Activated CD4-positive, alpha-beta T cell treated with anti-CD3 and anti-CD28 coated beads, Interleukin-2, Interleukin-4, amounts not matched to agents 100 ng/mL and 50 ng/mL, durations not matched to agents 16 hours and 8 hours (primary cell): ENCODE data around the gene SCAANT1.
A peak's percentile ranks its signal among the peaks of the same experiment; 100 is the strongest.

ENCODE experiments used
- DNase-seq: peaks from one replicate; pipeline ENCODE4 v3.0.0-alpha.2; 2020; ENCODE audit warnings: low spot score

Gene SCAANT1

GRCh38 chr3:63934041-63934866, 22.1 kb upstream of the SCAANT1 start:
- peak; percentile 28 for DNase-seq

- DNase-seq = no peak
Measured at GRCh38 chr3:63933459-63933858, 21.3 kb upstream of the SCAANT1 start.

GRCh38 chr3:63932509-63933212, 20.5 kb upstream of the SCAANT1 start:
- DNase-seq = no peak

DNA sequence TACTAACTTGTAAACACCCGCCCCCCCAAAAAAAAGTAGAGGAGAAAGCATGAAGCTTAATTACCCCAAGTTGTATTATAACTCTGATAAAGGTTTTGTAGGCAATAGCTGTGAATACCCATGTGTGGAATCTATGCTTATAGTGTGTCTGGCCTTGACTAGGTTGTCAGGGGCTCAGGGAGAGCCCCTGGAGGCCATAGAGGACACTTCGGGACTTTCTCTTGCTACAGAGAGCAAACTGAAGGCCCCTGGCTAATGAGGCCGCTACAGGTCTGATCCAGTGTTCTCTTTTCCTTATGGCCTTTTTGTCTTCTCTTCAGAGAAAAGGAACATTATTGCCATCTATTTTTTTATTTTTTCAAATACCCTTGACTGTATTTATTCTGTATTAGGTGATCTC, 19.1 kb upstream of the SCAANT1 start:
- no peak for DNase-seq

DNA sequence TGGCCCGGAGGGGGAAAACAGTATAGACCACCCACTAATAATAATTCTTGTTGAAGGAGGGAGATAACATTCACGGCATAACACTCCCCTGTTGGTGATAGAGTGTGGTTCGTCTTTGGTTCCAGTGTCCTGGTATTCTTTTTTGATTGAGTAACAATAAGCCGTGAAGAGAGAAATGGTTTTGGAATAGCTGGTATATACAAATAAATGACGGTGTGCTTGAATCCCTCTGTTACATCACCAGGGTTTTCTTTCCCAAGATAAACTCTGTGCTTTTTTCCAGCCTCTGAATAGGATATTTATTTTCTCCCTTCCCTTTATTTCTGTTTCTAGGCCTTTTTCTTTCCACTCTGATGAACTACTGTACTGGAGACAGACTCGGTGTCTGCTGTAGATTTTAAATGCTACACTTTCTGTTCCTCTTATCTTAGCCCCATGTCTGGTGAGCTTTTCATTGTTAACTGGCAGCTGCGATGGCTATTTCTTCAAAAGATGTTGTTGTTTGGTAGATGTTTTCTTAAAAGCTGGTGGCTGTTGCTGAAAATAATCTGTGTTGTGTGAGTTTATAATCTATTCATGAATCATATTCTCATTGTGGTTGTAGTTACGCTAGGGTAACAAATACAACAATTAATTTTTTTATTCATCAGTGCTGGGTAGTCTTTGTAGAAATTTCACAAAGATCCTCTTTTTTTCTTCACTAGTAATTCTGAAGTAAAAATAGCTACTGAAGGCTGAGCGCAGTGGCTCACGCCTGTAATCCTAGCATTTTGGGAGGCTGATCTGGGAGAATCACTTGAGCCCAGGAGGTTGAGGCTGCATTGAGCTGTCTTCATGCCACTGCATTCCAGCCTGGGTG, 15.5 kb upstream of the SCAANT1 start:
- no peak for DNase-seq

DNA sequence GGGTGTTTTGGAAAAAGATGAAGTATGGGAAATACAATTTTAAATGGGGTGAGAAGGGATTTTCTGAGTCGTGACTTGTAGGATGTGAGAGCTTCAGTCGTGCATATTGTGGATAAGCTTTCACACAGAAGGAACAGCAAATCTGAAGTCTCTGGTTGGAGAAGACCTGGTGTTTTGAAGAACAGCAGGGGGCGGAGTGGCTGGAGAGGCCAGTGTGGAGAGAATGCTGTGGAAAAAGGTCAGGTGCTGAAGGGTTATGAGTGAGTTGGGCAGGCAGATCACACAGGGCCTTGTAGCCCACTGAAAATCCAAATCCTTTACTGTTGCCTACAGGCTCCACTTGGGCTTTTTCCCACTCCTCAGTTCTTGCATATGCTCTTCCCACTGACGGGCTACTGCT, 14.1 kb upstream of the SCAANT1 start:
- DNase-seq = no peak

DNA sequence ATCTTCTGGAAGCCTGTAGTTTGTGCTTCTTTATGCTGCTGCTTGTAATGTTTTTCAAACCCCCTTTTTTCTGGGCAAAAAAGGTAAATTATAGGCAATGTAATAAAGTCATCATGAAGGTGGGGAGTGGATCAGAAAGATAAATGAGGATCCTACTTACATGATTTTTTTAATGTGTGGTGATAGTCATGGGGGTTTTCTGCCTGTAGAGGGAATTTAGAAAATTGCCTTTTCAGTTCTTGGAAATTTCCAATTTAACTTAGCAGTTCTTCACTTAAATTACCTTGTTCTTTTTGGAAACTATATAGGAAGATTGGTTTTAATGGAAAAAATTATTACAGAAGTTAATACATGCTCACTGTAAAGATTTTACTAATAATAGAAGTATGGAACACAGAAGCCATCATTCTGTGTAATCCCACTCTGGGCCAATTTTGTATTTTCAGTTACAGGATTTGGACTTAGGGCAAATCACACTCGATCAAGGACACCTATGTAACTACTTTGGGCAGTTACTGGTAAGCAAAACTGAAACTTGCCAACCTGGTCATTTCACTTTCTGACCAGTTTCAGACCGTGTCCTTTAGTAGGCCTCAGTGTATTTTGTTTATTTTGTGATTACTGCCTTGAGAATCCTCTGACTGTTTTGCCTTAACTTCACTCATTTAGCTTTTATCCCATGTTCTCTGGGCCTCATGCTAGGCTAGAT, 10.5 kb upstream of the SCAANT1 start:
- no peak for DNase-seq

DNA sequence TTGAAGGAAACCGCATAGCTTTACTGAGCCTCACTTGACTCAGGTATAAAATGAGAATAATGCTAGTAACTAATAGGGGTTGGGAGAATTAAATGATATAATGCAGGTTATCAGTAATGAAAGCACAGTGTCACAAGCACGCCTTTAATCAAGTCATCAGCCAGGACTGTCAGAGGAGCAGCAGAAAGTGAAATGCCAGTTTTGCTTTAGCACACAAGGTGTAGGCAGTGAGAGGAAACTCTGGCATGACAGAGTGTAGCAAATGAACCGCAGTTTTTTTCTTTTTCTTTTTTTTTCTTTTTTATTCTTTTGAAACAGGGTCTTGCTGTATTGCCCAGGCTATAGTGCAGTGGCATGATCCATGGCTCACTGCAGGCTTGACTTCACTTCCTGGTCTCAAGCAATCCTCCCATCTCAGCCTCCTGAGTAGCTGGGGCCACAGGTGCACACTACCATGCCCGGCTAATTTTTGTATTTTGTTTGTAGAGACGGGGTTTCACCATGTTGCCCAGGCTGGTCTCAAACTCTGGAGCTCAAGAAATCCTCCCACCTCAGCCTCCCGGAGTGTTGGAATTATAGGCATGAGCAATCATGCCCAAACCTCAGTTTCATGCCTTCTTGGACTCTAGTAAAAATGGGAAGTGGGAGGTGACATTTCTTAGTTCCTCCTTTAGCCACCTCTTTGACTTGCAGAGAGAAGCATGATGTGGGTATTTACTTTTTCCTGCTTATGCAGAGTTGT, 9.7 kb upstream of the SCAANT1 start:
- DNase-seq = no peak

DNA sequence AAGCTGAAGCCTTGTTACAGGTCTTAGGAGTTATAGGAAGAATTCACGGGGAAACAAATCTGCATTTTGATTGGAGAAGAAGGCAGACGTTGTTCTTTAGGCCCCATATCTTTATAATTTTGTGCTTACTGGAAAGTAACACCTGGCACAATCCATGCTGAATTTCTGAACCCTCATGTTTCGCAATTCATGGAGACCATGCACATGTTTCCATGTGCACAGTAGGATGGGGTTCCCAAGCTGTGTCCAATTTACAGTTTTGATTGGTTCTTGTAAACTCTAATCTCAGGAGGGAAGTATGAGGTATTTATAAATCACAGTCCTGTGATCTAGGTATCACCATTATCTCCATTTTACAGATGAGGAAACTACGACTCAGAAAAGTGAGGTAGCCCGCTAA, 7.8 kb upstream of the SCAANT1 start:
- no peak for DNase-seq

GRCh38 chr3:63918321-63918720, 6.1 kb upstream of the SCAANT1 start:
- no peak for DNase-seq

- no peak for DNase-seq
Measured at GRCh38 chr3:63914312-63914711, 2.1 kb upstream of the SCAANT1 start.

DNA sequence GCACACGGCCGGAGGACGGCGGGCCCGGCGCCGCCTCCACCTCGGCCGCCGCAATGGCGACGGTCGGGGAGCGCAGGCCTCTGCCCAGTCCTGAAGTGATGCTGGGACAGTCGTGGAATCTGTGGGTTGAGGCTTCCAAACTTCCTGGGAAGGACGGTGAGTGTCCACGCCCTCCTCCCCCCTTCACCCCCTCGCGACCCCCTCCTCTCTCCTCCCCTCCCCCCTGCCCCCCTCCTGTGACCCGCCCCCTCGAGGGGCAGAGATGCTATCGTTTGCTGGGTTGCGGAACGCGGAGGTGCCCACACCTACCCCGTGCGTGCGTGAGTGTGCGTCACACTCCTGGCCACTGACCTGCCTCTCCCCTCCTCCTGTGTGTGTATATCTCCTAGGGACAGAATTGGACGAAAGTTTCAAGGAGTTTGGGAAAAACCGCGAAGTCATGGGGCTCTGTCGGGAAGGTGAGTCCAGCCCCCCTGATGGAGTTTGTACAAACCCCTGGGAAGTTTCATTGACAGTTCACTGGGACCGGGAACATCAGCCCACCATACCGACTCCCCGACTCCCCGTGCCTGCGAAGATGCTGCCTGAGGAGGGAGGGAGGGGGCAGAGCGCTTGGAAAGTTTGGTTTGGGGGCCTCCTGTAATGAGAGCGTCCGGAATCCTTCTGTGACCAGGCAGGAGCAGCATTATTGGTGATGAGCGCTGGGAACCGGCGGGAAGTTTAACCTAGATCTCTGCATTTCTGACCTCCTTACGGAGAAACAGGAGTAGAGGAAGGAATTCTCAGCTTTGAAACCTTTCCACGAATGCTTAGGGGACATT, 795 bp upstream of the SCAANT1 start:
- DNase-seq = peak; percentile 34

DNA sequence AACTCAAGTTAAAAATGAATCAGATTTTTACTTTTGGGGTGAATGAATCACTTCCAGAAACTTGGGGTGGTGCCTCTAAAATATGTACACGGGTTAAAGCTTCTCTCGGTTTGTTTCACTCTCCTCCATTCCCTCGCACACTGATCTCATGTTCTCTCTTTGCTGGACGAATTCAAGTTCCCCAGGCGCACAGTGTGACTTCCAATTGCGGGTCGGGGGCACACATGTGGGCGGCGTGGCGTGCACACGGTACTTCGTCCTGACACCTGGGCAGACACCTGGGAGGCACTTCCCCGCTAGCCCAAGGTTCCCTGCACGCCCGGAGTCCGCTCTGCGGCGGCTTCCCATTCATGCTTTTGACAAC, 692 bp downstream of the SCAANT1 start:
- DNase-seq = peak; percentile 48

DNA sequence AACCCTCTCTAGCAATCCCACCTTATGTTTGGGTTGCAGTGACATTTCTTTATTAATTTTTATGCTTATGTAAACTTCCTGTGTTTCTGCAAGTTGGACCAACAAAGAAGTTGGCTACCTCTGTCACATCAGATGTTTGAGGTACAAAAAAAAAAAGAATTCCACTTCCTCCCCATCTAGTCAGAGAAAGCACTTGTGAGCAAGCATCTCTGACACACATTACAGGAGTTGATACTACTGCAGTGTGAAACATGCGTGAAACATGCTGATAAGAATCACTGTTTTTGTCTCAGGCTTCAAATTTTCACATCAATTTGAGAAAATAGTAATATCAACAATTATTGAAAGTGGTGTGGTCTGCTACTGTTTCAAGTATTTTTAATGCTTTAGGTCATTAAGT, 1.3 kb downstream of the SCAANT1 start:
- peak; percentile 50 for DNase-seq

GRCh38 chr3:63910001-63910400, 2.2 kb downstream of the SCAANT1 start:
- DNase-seq = no peak

DNA sequence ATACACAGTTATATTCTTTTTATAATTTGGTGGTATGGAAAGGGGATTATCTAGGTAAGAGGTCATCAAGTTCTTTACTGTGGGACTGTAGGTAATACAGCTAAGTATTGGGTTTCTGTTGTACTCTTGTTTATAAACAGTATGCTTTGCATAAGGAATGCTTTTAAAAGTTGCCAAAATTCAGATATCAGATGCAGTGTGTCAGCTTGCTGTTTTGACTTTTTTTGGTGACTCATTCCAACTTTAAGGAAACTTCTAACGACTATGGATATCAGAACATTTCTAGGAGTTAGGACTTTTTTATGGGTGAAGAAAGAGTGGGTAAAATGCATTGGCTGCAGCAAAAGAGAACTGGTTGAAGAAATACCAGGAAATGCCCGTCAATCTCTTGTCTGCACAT, 2.8 kb downstream of the SCAANT1 start:
- DNase-seq = no peak

- DNase-seq = no peak
Measured at GRCh38 chr3:63908776-63909175, 3.4 kb downstream of the SCAANT1 start.

GRCh38 chr3:63908081-63908736, 4.0 kb downstream of the SCAANT1 start:
- no peak for DNase-seq

GRCh38 chr3:63905731-63906620, 6.2 kb downstream of the SCAANT1 start:
- no peak for DNase-seq
